Measurements from ENCODE around the gene DEFB125.

DNA sequence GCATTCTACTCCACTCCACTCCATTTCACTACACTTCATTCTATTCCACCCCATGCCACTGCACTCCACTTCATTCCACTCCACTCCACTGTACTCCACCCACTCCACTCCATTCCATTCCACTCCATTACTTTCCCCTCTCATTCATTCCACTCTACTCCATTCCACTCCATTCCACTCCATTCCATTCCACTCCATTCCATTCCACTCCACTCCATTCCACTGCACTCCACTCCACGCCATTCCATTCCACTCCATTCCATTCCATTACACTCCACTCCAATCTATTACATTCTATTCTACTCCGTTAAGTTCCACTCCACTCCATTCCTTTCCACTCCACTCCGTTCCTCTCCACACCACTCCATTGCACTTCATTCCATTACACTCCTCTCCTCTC lies 25.0 kb upstream of the DEFB125 start:
- TF ChIP-seq POLR2A (IDR thresholded peaks at IDR 0.05) (no peak), POLR2AphosphoS5 (IDR thresholded peaks at IDR 0.05) (no peak)
- TF ChIP-seq, protein P1, sequence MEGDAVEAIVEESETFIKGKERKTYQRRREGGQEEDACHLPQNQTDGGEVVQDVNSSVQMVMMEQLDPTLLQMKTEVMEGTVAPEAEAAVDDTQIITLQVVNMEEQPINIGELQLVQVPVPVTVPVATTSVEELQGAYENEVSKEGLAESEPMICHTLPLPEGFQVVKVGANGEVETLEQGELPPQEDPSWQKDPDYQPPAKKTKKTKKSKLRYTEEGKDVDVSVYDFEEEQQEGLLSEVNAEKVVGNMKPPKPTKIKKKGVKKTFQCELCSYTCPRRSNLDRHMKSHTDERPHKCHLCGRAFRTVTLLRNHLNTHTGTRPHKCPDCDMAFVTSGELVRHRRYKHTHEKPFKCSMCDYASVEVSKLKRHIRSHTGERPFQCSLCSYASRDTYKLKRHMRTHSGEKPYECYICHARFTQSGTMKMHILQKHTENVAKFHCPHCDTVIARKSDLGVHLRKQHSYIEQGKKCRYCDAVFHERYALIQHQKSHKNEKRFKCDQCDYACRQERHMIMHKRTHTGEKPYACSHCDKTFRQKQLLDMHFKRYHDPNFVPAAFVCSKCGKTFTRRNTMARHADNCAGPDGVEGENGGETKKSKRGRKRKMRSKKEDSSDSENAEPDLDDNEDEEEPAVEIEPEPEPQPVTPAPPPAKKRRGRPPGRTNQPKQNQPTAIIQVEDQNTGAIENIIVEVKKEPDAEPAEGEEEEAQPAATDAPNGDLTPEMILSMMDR (IDR thresholded peaks at IDR 0.05) = no peak
